HepG2 (cell line): ENCODE data around the gene RCAN2. TPM values are rescaled to one million over a fixed set of nuclear protein-coding genes. Genes with fewer than 3 reads are reported as not detected.

Experiments used
- ATAC-seq: fragments of 200-7000 bp; cut with Tn5 transposase; 3 replicates; pipeline ENCODE4 v1.9.1; 2020; ENCODE audit warnings: mild to moderate bottlenecking, moderate library complexity
- BruUV-seq: library from RNA; stranded (reverse); fragments of 400-500 nt; replicated peaks from 2 replicates; lab custom pipeline; 2021; lab: Mats Ljungman, UMichigan
- CTCF ChIA-PET: fragments of 300-600 bp; formaldehyde crosslinking; extraction: SDS; loops from one replicate; lab custom pipeline; 2021; ENCODE audit warnings: low total read pairs, inconsistent platforms, low intra/inter-chr PET ratio; lab: Yijun Ruan, JAX
- POLR2A ChIA-PET: fragments of 350-600 bp; sonication (Branson Sonifier 250); formaldehyde crosslinking; loops from one replicate; lab custom pipeline; 2020; ENCODE audit warnings: antibody characterized with exemption, inconsistent platforms; lab: Yijun Ruan, JAX
- DNase-seq: peaks from one replicate; pipeline ENCODE4 v3.0.0-alpha.2; 2015; ENCODE audit warnings: low spot score
- FAIRE-seq: peaks from 3 replicates; lab custom pipeline; 2011; peaks lifted over from hg19 to GRCh38; lab: Jason Lieb, UNC
- H2AFZ ChIP-seq: one replicate; pipeline ENCODE4 v1.6.1; 2011; ENCODE audit warnings: low read length, inconsistent platforms
- H3K27ac ChIP-seq: fragments of 300-600 bp; 3 replicates; pipeline ENCODE4 v1.8.0; 2011; ENCODE audit warnings: mixed run types, mild to moderate bottlenecking, mixed read lengths, low read length, inconsistent platforms; ENCODE audit not compliant: insufficient read depth; ENCODE audit errors: extremely low read length
- H3K27me3 ChIP-seq, 2 experiments: fragments of 200-600 bp in 1 of 2; 2 replicates in 1 of 2; 3 replicates in 1 of 2; pipeline versions ENCODE4 v1.6.0 to v1.8.0; 2011; ENCODE audit warnings: low read length in 2 of 2, mild to moderate bottlenecking in 2 of 2, moderate library complexity in 2 of 2, inconsistent platforms in 1 of 2; ENCODE audit not compliant: insufficient read depth in 2 of 2, control insufficient read depth in 1 of 2
- H3K36me3 ChIP-seq, 2 experiments: fragments of 200-600 bp in 1 of 2; replicated peaks in 1 of 2; 2 replicates in 1 of 2; 3 replicates in 1 of 2; pipeline versions ENCODE4 v1.5.1 to v1.8.0; 2011; ENCODE audit warnings: low read length in 2 of 2, inconsistent platforms in 1 of 2; ENCODE audit not compliant: insufficient read depth in 2 of 2, control insufficient read depth in 1 of 2
- H3K4me1 ChIP-seq: 2 replicates; pipeline ENCODE4 v1.5.1; 2012; ENCODE audit warnings: low read length, inconsistent platforms; ENCODE audit not compliant: insufficient read depth
- H3K4me2 ChIP-seq: 2 replicates; pipeline ENCODE4 v1.6.0; 2011; ENCODE audit warnings: low read depth, low read length, inconsistent platforms
- H3K4me3 ChIP-seq, 3 experiments: fragments of 200-600 bp in 1 of 3; sonication (generic), shearing (Covaris generic) in 1 of 3; replicated peaks in 1 of 3; 2 replicates each; pipeline ENCODE4 v1.5.1; 2011 to 2016; ENCODE audit warnings: low read length in 3 of 3, inconsistent platforms in 2 of 3, low read depth in 2 of 3, mild to moderate bottlenecking in 2 of 3, control low read depth in 1 of 3, mixed read lengths in 1 of 3; ENCODE audit not compliant: insufficient read depth in 1 of 3
- H3K79me2 ChIP-seq: one replicate; pipeline ENCODE4 v1.6.1; 2011; ENCODE audit warnings: low read length, inconsistent platforms; ENCODE audit not compliant: insufficient read depth
- H3K9ac ChIP-seq: 2 replicates; pipeline ENCODE4 v1.6.0; 2011; ENCODE audit warnings: mild to moderate bottlenecking, low read depth, low read length, inconsistent platforms; ENCODE audit not compliant: insufficient read depth
- H3K9me3 ChIP-seq: 2 replicates; pipeline ENCODE4 v1.5.1; 2012; ENCODE audit warnings: mild to moderate bottlenecking, low read length
- H4K20me1 ChIP-seq: 2 replicates; pipeline ENCODE4 v1.6.0; 2011; ENCODE audit warnings: inconsistent platforms, mild to moderate bottlenecking, low read length, moderate library complexity; ENCODE audit not compliant: insufficient read depth
- ATM ChIP-seq: fragments of 450-650 bp; IDR thresholded peaks from 2 replicates; pipeline ENCODE4 v1.7.1; 2017; ENCODE audit warnings: mild to moderate bottlenecking, borderline replicate concordance
- GMEB2 ChIP-seq: IDR thresholded peaks from 2 replicates; pipeline ENCODE4 v1.6.1; 2016; ENCODE audit warnings: missing biosample characterization, missing genetic modification reagents, low read depth
- HNF1B ChIP-seq: sonication (generic); formaldehyde crosslinking; IDR thresholded peaks from 2 replicates; pipeline ENCODE4 v1.5.1; 2020; ENCODE audit warnings: mild to moderate bottlenecking, moderate library complexity, missing genetic modification reagents
- KDM5A ChIP-seq: fragments of 200-600 bp; sonication (generic); IDR thresholded peaks from 2 replicates; pipeline ENCODE4 v1.7.0; 2018; ENCODE audit warnings: antibody characterized with exemption, mild to moderate bottlenecking, low read length, borderline replicate concordance
- MTF2 ChIP-seq: sonication (generic); formaldehyde crosslinking; IDR thresholded peaks from 2 replicates; pipeline ENCODE4 v1.5.0; 2020; ENCODE audit warnings: missing genetic modification reagents, borderline replicate concordance
- NBN ChIP-seq: fragments of 450-650 bp; conservative IDR thresholded peaks from 2 replicates; pipeline ENCODE4 v1.6.1; 2017
- NR0B2 ChIP-seq: sonication (generic); formaldehyde crosslinking; IDR thresholded peaks from 2 replicates; pipeline ENCODE4 v1.4.0; 2020; ENCODE audit warnings: mild to moderate bottlenecking, missing genetic modification reagents
- SIX1 ChIP-seq: sonication (generic); formaldehyde crosslinking; IDR thresholded peaks from 2 replicates; pipeline ENCODE4 v1.4.0; 2020; ENCODE audit warnings: missing genetic modification reagents, borderline replicate concordance
- SMYD3 ChIP-seq: sonication (generic); formaldehyde crosslinking; IDR thresholded peaks from 2 replicates; pipeline ENCODE4 v1.8.1; 2023; ENCODE audit warnings: mild to moderate bottlenecking, missing genetic modification reagents
- TBX2 ChIP-seq: sonication (generic); formaldehyde crosslinking; IDR thresholded peaks from 2 replicates; pipeline ENCODE4 v1.5.0; 2020; ENCODE audit warnings: missing genetic modification reagents, mild to moderate bottlenecking, borderline replicate concordance
- ZNF281 ChIP-seq: sonication (generic); formaldehyde crosslinking; IDR thresholded peaks from 2 replicates; pipeline ENCODE4 v1.4.0; 2020; ENCODE audit warnings: missing genetic modification reagents, borderline replicate concordance
- ZNF343 ChIP-seq: sonication (generic); formaldehyde crosslinking; IDR thresholded peaks from 2 replicates; pipeline ENCODE4 v1.4.0; 2020; ENCODE audit warnings: mild to moderate bottlenecking, missing genetic modification reagents
- ZNF383 ChIP-seq: sonication (generic); formaldehyde crosslinking; IDR thresholded peaks from 2 replicates; pipeline ENCODE4 v1.4.0; 2020; ENCODE audit warnings: missing genetic modification reagents, mild to moderate bottlenecking, borderline replicate concordance
- ZNF510 ChIP-seq: sonication (generic); formaldehyde crosslinking; IDR thresholded peaks from 2 replicates; pipeline ENCODE4 v1.4.0; 2020; ENCODE audit warnings: low read depth, mild to moderate bottlenecking, missing genetic modification reagents
- ZNF512 ChIP-seq: sonication (generic); formaldehyde crosslinking; IDR thresholded peaks from 2 replicates; pipeline ENCODE4 v1.4.0; 2020; ENCODE audit warnings: mild to moderate bottlenecking, missing genetic modification reagents
- ZSCAN29 ChIP-seq: sonication (generic); formaldehyde crosslinking; conservative IDR thresholded peaks from 2 replicates; pipeline ENCODE4 v1.4.0; 2020; ENCODE audit warnings: mild to moderate bottlenecking, missing genetic modification reagents
- WGBS: methylation state at CpG from one replicate; pipeline ENCODE4 v1.1.6; 2017; ENCODE audit warnings: low lambda C conversion rate; 5-methylcytosine and 5-hydroxymethylcytosine counted together
- in situ Hi-C: cut with HindIII; loops from 2 replicates; pipeline ENCODE4 v1.10.0; 2017; ENCODE audit warnings: low pct_unique_long_range_greater_than_20kb; ENCODE audit not compliant: extremely low pct_ligation_motif_present
- intact Hi-C: fragments of 100-400 bp; cut with micrococcal nuclease; formaldehyde crosslinking; loops from one replicate; pipeline ENCODE4 v1.10.0; 2022; ENCODE audit not compliant: unreplicated experiment
- polyA plus RNA-seq, 8 experiments: library from polyadenylated mRNA; depleted of rRNA in 3 of 8; stranded (reverse) in 7 of 8; unstranded in 1 of 8; fragments of >200 nt; fragmentation: Illumina TruSeq in 4 of 8; extraction: Trizol in 4 of 8; gene quantifications; 2 replicates each; pipeline versions ENCODE4 v1.2.1 to v1.2.3, GENCODE V29; 2011 to 2016; ENCODE audit warnings: low read depth in 4 of 8, missing spikeins in 1 of 8, mixed read lengths in 1 of 8; ENCODE audit not compliant: insufficient read depth in 1 of 8
- total RNA-seq, 5 experiments: library from RNA; depleted of rRNA; stranded (reverse); fragments of >200 nt; fragmentation: Illumina TruSeq; extraction: Trizol; gene quantifications; 2 replicates each; pipeline ENCODE4 v1.2.3, GENCODE V29; 2016; ENCODE audit warnings: low read depth in 1 of 5

The RCAN2 gene
- total and polyA plus RNA-seq, 2 of the 13 experiments (the other 11 are each of a cell fraction or from before 2014, with no cell fraction given) = not detected

GRCh38 chr6:46407776-46408530 lies 83.3 kb downstream of the RCAN2 start:
- WGBS = 30% methylated on average over 13 of the region's 13 CpGs
- CTCF ChIA-PET = no interaction called here
- TF ChIP-seq SIX1 (CRISPR knock-in tag) (no peak), ZNF281 (CRISPR knock-in tag) (no peak), MTF2 (CRISPR knock-in tag) (no peak), ZNF510 (CRISPR knock-in tag) (no peak), ATM (no peak), ZSCAN29 (CRISPR knock-in tag) (no peak), ZNF343 (no peak), NBN (no peak), KDM5A (no peak), SMYD3 (CRISPR knock-in tag) (no peak), HNF1B (CRISPR knock-in tag) (no peak), NR0B2 (CRISPR knock-in tag) (no peak), TBX2 (CRISPR knock-in tag) (no peak), ZNF383 (no peak), GMEB2 (no peak), ZNF512 (no peak)

More at GRCh38 chr6:46407776-46408530, 83.3 kb downstream of the RCAN2 start:
- POLR2A ChIA-PET = no interaction called here
- Histone ChIP-seq H3K36me3 (no peaks in the 10 kb centered on the region), H3K4me1 (no peaks in the 10 kb centered on the region), H3K4me3 (no peak overlapping the region), H3K4me2 (no peak overlapping the region), H3K27ac (no peak overlapping the region), H4K20me1 (no peaks in the 10 kb centered on the region), H3K9me3 (no peaks in the 10 kb centered on the region), H2AFZ (no peak overlapping the region), H3K79me2 (no peaks in the 10 kb centered on the region), H3K27me3 (no peaks in the 10 kb centered on the region), H3K9ac (no peak overlapping the region)
- no peak for FAIRE-seq
- ATAC-seq = no peak
- BruUV-seq = no TSS peak
- intact Hi-C loops (no loop called here), in situ Hi-C loops (no loop called here)
- DNase-seq = no peak
